Astrocyte (in vitro differentiated cells and primary cell): Measurements from ENCODE around the gene NOS1.

Experiments
- CTCF ChIP-seq: IDR thresholded peaks from 2 replicates; pipeline ENCODE4 v1.5.1; 2011; ENCODE audit warnings: low read depth, mild to moderate bottlenecking, inconsistent platforms, low read length, moderate library complexity; ENCODE audit not compliant: insufficient read depth
- EZH2 ChIP-seq: IDR thresholded peaks from 2 replicates; pipeline ENCODE4 v1.6.1; 2012; ENCODE audit warnings: mild to moderate bottlenecking, low read length, inconsistent platforms; ENCODE audit not compliant: insufficient read depth

GRCh38 chr12:117300174-117300573, 61.3 kb downstream of the NOS1 start:
- no peak for TF ChIP-seq CTCF
- TF ChIP-seq EZH2 = no peak
